ENCODE data around the gene TOB2.

The TOB2 gene

GRCh38 chr22:41446639-41447434, at the start of gene TOB2:
TSS of gene TOB2 (minus strand) at chr22:41446801. CDS start at chr22:41437345, 9,456 bp downstream.
- no peak for DNase-seq

DNA sequence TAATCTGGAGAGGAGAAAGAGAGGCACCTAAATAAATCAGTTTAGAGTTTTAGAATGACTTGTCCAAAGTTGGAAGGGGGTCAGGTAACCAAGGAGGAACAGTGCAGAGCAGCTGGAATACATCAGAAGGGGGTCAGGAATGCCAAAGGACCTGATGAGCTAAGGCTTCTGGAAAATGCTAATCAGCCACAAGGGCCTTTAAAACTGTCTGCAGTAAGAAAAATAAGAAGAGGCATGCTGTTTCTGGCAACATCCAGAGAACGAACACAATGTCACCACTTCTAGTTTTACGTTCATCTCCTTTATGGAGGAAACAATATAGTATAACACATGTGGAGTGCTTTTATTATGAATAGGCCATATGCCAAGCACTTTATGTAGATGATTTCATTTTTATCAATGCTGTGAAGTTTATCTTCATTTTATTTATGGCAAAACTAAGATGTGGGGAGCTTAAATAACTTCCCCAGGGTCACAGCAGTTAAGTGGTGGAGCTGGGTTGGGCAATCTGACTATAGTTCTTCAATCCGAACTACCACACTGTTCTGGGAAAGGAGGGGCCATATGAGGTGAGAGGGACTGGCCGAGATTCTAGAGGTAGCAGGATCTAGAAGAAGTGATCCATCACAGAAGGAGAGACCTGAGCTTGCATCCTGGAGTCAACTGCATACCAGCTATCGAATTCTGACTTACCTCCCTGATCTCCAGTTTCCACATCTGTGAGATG, 44.9 kb upstream of the TOB2 start:
- no peak for DNase-seq

DNA sequence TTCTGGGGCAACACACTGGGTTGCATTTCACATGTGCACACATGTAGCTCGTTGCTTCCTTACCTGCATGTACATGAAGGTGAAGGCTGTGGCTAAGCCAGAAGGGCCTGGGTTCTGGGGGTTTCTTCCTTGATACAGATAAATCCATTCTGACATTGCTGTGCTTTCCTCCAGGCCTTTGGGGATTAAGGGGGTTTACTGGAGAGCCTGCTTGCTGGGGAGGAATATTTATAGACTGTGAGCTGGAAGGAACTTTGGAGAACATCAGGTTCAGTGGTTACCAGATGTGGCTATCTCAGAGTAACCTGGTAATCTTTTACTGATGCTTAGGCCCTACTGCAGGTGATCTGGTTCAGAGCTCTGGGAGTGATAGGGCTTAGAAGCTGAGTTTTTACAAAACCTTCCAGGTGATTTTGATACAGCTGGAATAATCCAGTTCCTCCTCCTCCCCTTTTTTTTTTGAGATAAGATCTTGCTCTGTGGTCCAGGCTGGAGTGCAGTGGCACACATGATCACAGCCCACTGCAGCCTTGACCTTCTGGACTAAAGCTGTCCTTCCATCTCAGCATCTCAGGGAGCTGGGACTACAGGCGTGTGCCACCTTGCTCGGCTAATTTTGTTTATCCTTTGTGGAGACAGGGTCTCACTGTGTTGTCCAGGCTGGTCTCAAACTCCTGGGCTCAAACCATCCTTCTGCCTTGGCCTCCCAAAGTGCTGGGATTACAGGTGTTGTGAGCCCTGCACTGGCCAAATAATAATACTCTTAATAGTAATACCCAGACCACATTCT, 42.2 kb upstream of the TOB2 start:
- DNase-seq = no peak

DNA sequence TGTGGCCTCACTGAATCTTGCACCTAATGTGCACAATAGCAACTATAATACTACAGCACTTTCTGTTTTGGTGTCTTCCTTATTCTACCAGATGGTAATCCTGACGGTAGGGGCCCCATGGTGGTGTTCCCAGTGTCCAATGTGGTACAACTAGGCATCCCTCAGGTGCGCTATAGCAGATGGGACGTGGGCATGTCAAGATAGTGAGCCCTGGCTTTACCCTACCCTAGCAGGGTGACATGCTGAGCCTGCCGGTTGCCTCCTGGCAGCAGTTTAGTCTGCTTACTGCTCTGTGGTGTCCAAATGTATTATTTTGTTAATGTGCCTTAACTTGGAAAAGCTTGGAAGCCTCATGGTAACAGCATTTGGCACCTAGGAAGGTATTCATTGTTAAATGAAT, 41.5 kb upstream of the TOB2 start:
- no peak for DNase-seq

DNA sequence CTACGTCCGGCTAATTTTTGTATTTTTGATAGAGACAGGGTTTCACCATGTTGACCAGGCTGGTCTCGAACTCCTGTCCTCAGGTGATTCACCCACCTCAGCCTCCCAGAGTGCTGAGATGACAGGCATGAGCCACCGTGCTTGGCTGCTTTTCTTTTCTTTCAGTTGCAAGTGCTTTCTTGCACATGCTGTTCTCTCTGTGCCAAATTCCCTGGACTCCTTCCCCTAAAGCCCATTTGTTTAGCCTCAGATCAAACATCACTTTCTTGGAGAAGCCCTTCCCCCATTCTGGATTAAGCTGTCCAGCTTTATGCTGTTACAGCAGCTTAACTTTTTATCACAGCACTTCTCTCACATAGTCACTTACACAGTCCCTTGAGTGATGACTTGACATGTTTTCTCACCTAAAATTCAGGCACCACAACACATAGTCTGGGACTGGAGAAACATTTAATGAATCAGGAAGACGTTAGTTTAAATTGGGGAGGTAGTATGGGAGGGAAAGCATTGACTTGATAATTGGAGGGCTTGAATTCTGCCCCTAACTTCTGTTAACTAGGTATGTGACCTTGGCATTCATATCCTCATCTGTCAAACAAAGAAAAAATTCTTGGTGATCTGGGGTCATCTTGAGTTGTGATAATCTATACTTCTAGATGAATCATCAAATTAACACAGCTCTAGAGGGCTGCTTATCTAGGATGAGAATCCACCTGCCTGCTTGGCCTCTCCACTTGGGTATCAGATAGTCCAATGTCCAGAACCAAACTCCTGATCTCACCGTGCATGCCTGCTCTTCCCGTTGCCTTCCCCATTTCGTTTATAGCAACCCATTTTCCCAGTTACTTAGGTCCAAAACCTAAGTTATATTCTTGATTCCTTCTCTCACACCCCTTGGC, 40.7 kb upstream of the TOB2 start:
- DNase-seq = no peak

DNA sequence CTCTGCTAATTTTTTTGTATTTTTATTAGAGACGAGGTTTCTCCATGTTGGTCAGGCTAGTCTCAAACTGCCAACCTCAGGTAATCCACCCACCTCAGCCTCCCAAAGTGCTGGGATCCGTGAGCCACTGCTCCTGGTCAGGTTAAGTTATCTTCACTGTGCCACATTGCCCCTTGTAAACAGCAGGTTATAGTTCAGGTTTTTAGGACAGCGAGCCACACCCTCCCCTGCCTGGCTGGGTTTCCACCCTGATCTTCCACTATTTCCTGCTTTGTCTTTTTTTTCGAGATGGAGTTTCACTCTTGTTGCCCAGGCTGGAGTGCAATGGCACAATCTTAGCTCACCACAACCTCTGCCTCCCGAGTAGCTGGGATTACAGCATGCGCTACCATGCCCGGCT, 38.4 kb upstream of the TOB2 start:
- DNase-seq = no peak

DNA sequence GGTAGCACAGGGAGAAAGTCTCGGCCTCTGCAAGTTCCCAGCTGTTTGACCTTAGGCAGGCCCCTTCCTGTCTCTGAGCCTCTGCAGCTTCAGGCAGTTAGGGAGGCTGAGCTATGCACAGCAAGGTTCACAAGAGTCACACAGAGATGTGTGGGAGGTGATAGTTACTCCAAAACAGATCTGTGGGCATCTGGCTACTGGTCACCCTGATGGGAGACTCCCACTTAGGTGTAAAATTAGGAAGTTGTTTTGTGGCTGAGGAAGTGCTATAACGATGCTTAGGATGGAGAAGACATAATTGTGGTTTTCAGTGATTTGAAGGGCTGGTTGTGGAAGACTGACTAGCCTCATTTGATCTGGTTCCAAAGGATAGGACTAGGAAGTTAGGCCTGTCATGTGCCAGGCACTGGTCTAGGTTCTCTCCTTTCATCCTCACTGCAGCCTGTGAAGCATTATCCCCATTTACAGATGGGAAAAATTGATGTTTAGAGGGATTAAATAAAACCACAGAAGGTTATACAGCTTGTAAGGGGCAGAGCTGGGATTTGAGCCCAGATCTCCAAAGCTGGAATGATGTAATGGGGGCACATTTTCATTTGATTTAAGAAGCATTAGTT, 35.8 kb upstream of the TOB2 start:
- no peak for DNase-seq

DNA sequence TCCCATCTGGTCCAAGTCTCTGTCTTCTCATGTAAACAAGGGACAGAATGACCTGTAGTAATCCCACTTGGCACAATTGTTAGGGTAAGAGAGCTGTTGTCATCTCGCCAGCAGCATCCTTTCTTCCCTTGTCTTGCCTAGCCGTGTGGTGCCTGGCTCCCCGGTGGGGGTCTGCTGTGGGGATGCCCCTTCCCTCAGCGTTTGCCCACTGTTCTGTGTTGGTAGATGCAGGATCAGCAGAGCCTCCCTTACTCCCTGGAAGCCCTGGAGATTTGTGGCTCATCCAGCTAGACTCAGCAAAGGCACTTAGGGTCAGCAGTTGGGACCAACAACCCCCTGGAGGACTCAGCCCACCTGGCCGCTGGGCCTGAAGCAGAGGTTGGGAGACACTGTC, 35.3 kb upstream of the TOB2 start:
- no peak for DNase-seq

GRCh38 chr22:41481131-41481830, 34.7 kb upstream of the TOB2 start:
- no peak for DNase-seq

DNA sequence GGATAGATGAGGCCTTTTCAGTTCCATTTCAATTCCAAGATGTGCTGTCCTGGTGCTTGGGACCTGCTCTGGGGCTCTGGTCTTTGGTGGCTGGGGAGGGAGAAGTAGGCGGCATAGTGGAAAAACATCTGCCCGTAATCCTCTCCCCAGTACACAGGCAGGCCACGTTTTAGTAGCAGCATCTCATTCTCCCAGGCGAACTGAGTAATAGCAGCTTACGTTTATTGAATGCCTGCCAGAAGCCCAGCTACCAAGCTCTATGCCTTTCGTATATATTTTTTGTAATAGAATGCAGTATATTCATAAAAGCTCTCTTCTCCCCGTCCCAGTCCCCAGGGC, 33.8 kb upstream of the TOB2 start:
- no peak for DNase-seq

- DNase-seq = no peak
Observed at GRCh38 chr22:41479671-41480396, 33.2 kb upstream of the TOB2 start.

- no peak for DNase-seq
Observed at GRCh38 chr22:41478891-41479521, 32.4 kb upstream of the TOB2 start.

- no peak for DNase-seq
Observed at GRCh38 chr22:41478473-41478872, 31.9 kb upstream of the TOB2 start.

GRCh38 chr22:41474872-41475451, 28.4 kb upstream of the TOB2 start:
- DNase-seq = no peak

GRCh38 chr22:41471568-41471967, 25.0 kb upstream of the TOB2 start:
- no peak for DNase-seq

DNA sequence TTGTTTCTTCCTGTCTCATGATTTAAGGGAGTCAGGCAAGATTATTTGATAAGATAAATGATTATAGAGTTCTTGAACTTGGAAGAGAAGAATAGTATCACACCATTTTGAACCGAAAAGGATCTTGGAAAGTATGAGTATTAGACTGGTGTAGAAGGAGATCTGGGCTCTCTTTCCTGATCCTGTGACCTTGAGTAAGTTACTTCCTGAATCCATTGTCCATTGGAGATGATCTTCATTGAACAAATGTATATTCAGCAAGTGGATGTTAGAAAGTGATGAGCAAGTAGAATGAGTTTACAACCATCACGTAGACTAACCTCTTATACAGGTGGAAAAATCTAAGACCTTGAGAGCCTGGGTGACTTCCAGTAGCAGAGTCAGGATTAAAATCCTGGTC, 24.3 kb upstream of the TOB2 start:
- DNase-seq = no peak

- no peak for DNase-seq
Observed at GRCh38 chr22:41469218-41469851, 22.7 kb upstream of the TOB2 start.

DNA sequence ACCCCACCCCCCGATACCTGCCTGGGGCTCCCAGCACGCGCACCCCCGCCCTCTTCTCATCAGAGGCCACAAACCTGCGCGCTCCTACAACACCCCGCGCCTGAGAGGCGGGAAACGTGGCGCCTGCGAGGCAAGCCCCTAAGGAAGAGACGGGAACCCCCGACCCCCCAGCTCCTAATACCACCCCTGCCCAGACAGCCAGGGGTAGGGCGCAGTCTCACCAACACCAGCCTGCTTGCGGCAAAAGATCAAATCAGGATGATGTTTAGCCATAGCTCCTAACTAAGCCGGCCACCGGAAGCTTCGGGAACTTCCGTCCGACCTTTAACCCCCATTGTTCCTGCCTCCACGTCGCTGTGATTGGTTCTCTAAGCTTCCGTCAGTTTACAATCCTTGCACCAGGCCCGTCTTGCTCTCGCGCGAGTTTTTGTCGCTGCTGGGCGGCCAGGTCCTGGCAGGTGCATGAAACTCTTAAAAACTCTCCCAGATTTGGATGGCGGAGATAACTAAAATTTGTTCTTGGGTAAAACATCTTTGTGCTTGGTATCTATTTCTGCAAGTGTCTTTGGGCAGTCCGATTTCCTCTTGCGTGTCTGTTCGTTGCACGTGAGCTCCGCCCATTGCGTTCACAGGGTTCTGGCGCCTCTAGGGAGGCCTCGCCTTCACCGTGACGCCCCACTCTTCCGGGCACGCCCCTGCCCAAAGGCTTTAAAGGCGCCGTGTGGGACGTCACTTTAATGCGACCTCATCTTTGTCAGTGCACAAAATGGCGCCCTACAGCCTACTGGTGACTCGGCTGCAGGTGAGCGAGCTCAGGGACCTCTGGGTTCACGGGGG, 22.0 kb upstream of the TOB2 start, which contains the start of the genes ACO2 and PHF5A:
Gene ACO2, plus strand, starts transcription at position 737 of the 837 bp plus-strand sequence. Its CDS starts 30 bp downstream, at position 767.
Gene PHF5A, minus strand, starts transcription at position 312 of the 837 bp plus-strand sequence. Its CDS starts 39 bp downstream, at position 273.
- DNase-seq = peak; percentile 60

Data from 8988T (cell line).